HG03460 (cell line): ENCODE results near the gene SPPL3.
"Not testable (repeated sequence)": the region's sequence is repeated elsewhere in the genome, so short reads cannot be mapped to it uniquely, and the experiment has no call there.

Experiments used
- ATAC-seq: cut with Tn5 transposase; IDR thresholded peaks from one replicate; pipeline ENCODE4 v1.9.1; 2021; ENCODE audit not compliant: unreplicated experiment

The SPPL3 gene

GRCh38 chr12:120921637-120922036, 17.5 kb upstream of the SPPL3 start:
- ATAC-seq, result no peak

- no peak for ATAC-seq
These were observed 16.0 kb upstream of the SPPL3 start for GRCh38 chr12:120920178-120920577.

GRCh38 chr12:120917748-120918147, 13.6 kb upstream of the SPPL3 start:
- ATAC-seq, result no peak

GRCh38 chr12:120916561-120916960, 12.4 kb upstream of the SPPL3 start:
- no peak for ATAC-seq

GRCh38 chr12:120914794-120915193, 10.6 kb upstream of the SPPL3 start:
- ATAC-seq, result no peak

- no peak for ATAC-seq
These were observed 5.6 kb upstream of the SPPL3 start for GRCh38 chr12:120909633-120910298.

- ATAC-seq, result no peak
These were observed 1.8 kb upstream of the SPPL3 start for GRCh38 chr12:120905856-120906384.

GRCh38 chr12:120903412-120904196, 554 bp downstream of the SPPL3 start:
- peak; percentile 38 for ATAC-seq

- no peak for ATAC-seq
These were observed 1.2 kb downstream of the SPPL3 start for GRCh38 chr12:120902846-120903411.

GRCh38 chr12:120901818-120902217, 2.3 kb downstream of the SPPL3 start:
- no peak for ATAC-seq

GRCh38 chr12:120901101-120901500, 3.1 kb downstream of the SPPL3 start:
- ATAC-seq, result not testable (repeated sequence)

- ATAC-seq, result no peak
These were observed 8.6 kb downstream of the SPPL3 start for GRCh38 chr12:120895532-120895931.

- no peak for ATAC-seq
These were observed 11.9 kb downstream of the SPPL3 start for GRCh38 chr12:120892265-120892664.

- no peak for ATAC-seq
These were observed 13.2 kb downstream of the SPPL3 start for GRCh38 chr12:120890963-120891362.

GRCh38 chr12:120887253-120888043, 16.7 kb downstream of the SPPL3 start:
- no peak for ATAC-seq

GRCh38 chr12:120886199-120887018, 17.7 kb downstream of the SPPL3 start:
- ATAC-seq, result peak; percentile 81

- ATAC-seq, result no peak
These were observed 18.6 kb downstream of the SPPL3 start for GRCh38 chr12:120885521-120885920.

- ATAC-seq, result no peak
These were observed 19.5 kb downstream of the SPPL3 start for GRCh38 chr12:120884644-120885043.

- ATAC-seq, result no peak
These were observed 22.1 kb downstream of the SPPL3 start for GRCh38 chr12:120882055-120882555.

GRCh38 chr12:120879718-120880300, 24.3 kb downstream of the SPPL3 start:
- no peak for ATAC-seq
